HG03460 (cell line): Measurements from ENCODE around the gene STRA6.

Experiments
- ATAC-seq: cut with Tn5 transposase; IDR thresholded peaks from one replicate; pipeline ENCODE4 v1.9.1; 2021; ENCODE audit not compliant: unreplicated experiment

STRA6 gene

GRCh38 chr15:74202452-74203401 is at the start of gene STRA6:
STRA6 (minus strand) TSS chr15:74202787; CDS start chr15:74202267, 520 bp downstream.
- no peak for ATAC-seq

- no peak for ATAC-seq
Observed at GRCh38 chr15:74252291-74252690, 49.7 kb upstream of the STRA6 start.

- no peak for ATAC-seq
Observed at GRCh38 chr15:74251131-74251811, 48.7 kb upstream of the STRA6 start.

GRCh38 chr15:74250266-74250665 is 47.7 kb upstream of the STRA6 start:
- ATAC-seq = no peak

GRCh38 chr15:74245342-74245931 is 42.9 kb upstream of the STRA6 start:
- ATAC-seq = no peak

GRCh38 chr15:74244822-74245341 is 42.3 kb upstream of the STRA6 start:
- no peak for ATAC-seq

- no peak for ATAC-seq
Observed at GRCh38 chr15:74243431-74243830, 40.8 kb upstream of the STRA6 start.

- no peak for ATAC-seq
Observed at GRCh38 chr15:74242441-74243185, 40.0 kb upstream of the STRA6 start.

- ATAC-seq = no peak
Observed at GRCh38 chr15:74240897-74241614, 38.5 kb upstream of the STRA6 start.

- no peak for ATAC-seq
Observed at GRCh38 chr15:74240002-74240568, 37.5 kb upstream of the STRA6 start.

GRCh38 chr15:74239051-74239705 is 36.6 kb upstream of the STRA6 start:
- ATAC-seq = no peak

- ATAC-seq = no peak
Observed at GRCh38 chr15:74235962-74236361, 33.4 kb upstream of the STRA6 start, which contains the start of gene CCDC33. CCDC33 (plus strand) TSS chr15:74236326; CDS start chr15:74236720, 394 bp downstream.

GRCh38 chr15:74234598-74234875 is 31.9 kb upstream of the STRA6 start:
- ATAC-seq = no peak

- no peak for ATAC-seq
Observed at GRCh38 chr15:74233851-74234597, 31.4 kb upstream of the STRA6 start.

- no peak for ATAC-seq
Observed at GRCh38 chr15:74233373-74233772, 30.8 kb upstream of the STRA6 start.

- ATAC-seq = no peak
Observed at GRCh38 chr15:74231475-74231874, 28.9 kb upstream of the STRA6 start.

GRCh38 chr15:74229686-74230085 is 27.1 kb upstream of the STRA6 start:
- no peak for ATAC-seq

- no peak for ATAC-seq
Observed at GRCh38 chr15:74228723-74229081, 26.1 kb upstream of the STRA6 start.
